Spinal cord (tissue), 10 donors: ENCODE measurements around the gene AKNA. TPM values are rescaled to one million over a fixed set of nuclear protein-coding genes. Genes with fewer than 3 reads are reported as not detected.

Source experiments
- DNase-seq, 6 donors: peaks; one replicate each; pipeline versions ENCODE4 v3.0.0 to v3.0.0-alpha.2; 2013 to 2015; ENCODE audit warnings: low spot score in 6 of 6, low read depth in 4 of 6
- H3K27ac ChIP-seq: one replicate; pipeline ENCODE4 v1.5.1; 2013; ENCODE audit warnings: low read depth, low read length, control low read depth
- H3K27me3 ChIP-seq: one replicate; pipeline ENCODE4 v1.6.1; 2013; ENCODE audit warnings: low read length; ENCODE audit not compliant: control insufficient read depth, insufficient read depth
- H3K36me3 ChIP-seq: one replicate; pipeline ENCODE4 v1.6.1; 2013; ENCODE audit warnings: low read length; ENCODE audit not compliant: control insufficient read depth, insufficient read depth
- H3K4me1 ChIP-seq: one replicate; pipeline ENCODE4 v1.6.1; 2013; ENCODE audit warnings: low read length; ENCODE audit not compliant: control insufficient read depth, insufficient read depth
- H3K4me3 ChIP-seq: one replicate; pipeline ENCODE4 v1.5.1; 2013; ENCODE audit warnings: low read depth, low read length, control low read depth
- H3K9me3 ChIP-seq: one replicate; pipeline ENCODE4 v1.6.1; 2013; ENCODE audit warnings: low read length; ENCODE audit not compliant: control insufficient read depth, insufficient read depth
- WGBS: methylation state at CpG from one replicate; pipeline ENCODE4 v1.1.5; 2013; ENCODE audit warnings: missing lambda C conversion rate; ENCODE audit not compliant: insufficient coverage; 5-methylcytosine and 5-hydroxymethylcytosine counted together
- polyA plus RNA-seq, 2 donors: library from polyadenylated mRNA; unstranded; fragments of 120-200 nt; gene quantifications; one replicate each; pipeline ENCODE4 v1.2.1, GENCODE V29; 2013; ENCODE audit not compliant: insufficient read length in 2 of 2
- total RNA-seq, 2 donors: library from RNA; depleted of rRNA in 1 of 2; stranded (reverse); fragments of 120-200 nt in 1 of 2; fragments of >200 nt in 1 of 2; gene quantifications; one replicate each; pipeline versions ENCODE4 v1.2.3 to v1.2.4, GENCODE V29; 2013 to 2014
- donor health status: healthy.

Gene AKNA
- total and polyA plus RNA-seq, 4 donors: 6.7 to 17.3 (median 14.4) TPM

- H3K4me3 ChIP-seq: no peak overlapping the region
- H3K27ac ChIP-seq: no peak overlapping the region
- peaks cover 19% of the 10 kb centered on the region for H3K4me1 ChIP-seq
- no peaks in the 10 kb centered on the region for H3K9me3 ChIP-seq
- DNase-seq: no peak
- H3K27me3 ChIP-seq: no peaks in the 10 kb centered on the region
- 79% methylated on average over 7 of the region's 7 CpGs for WGBS
- peaks cover 24% of the 10 kb centered on the region for H3K36me3 ChIP-seq
These were observed 20.9 kb upstream of the AKNA start for GRCh38 chr9:114408645-114409044.

- H3K27me3 ChIP-seq: no peaks in the 10 kb centered on the region
- H3K9me3 ChIP-seq: no peaks in the 10 kb centered on the region
- H3K27ac ChIP-seq: no peak overlapping the region
- WGBS: 85% methylated on average over 4 of the region's 5 CpGs
- no peak for DNase-seq
- no peak overlapping the region for H3K4me3 ChIP-seq
- peaks cover 31% of the 10 kb centered on the region for H3K36me3 ChIP-seq
- peaks cover 14% of the 10 kb centered on the region for H3K4me1 ChIP-seq
These were observed 20.1 kb upstream of the AKNA start for GRCh38 chr9:114407889-114408288.

- 92% methylated on average over 13 of the region's 13 CpGs for WGBS
- Histone ChIP-seq H3K27ac (no peak overlapping the region), H3K27me3 (no peaks in the 10 kb centered on the region), H3K9me3 (no peaks in the 10 kb centered on the region), H3K36me3 (peaks cover 43% of the 10 kb centered on the region), H3K4me1 (peaks cover 9% of the 10 kb centered on the region), H3K4me3 (no peak overlapping the region)
- no peak for DNase-seq
These were observed 18.7 kb upstream of the AKNA start for GRCh38 chr9:114406441-114406840.

GRCh38 chr9:114405294-114406034 is 17.7 kb upstream of the AKNA start:
- Histone ChIP-seq H3K4me3 (no peak overlapping the region), H3K27ac (no peak overlapping the region), H3K36me3 (peaks cover 42% of the 10 kb centered on the region), H3K27me3 (no peaks in the 10 kb centered on the region), H3K9me3 (no peaks in the 10 kb centered on the region), H3K4me1 (peaks cover 9% of the 10 kb centered on the region)
- WGBS: 13% methylated on average over 11 of the region's 15 CpGs
- DNase-seq: peak in 5 of 6 donors; percentile 77 to 96 (median 85)

- Histone ChIP-seq H3K9me3 (no peaks in the 10 kb centered on the region), H3K4me1 (peaks cover 9% of the 10 kb centered on the region), H3K27me3 (no peaks in the 10 kb centered on the region), H3K27ac (no peak overlapping the region), H3K4me3 (no peak overlapping the region), H3K36me3 (peaks cover 41% of the 10 kb centered on the region)
- DNase-seq: no peak
- WGBS: 100% methylated on average over 2 of the region's 2 CpGs
These were observed 16.7 kb upstream of the AKNA start for GRCh38 chr9:114404531-114404930.

GRCh38 chr9:114403153-114403756 is 15.5 kb upstream of the AKNA start:
- H3K36me3 ChIP-seq: peaks cover 41% of the 10 kb centered on the region
- H3K27me3 ChIP-seq: no peaks in the 10 kb centered on the region
- DNase-seq: no peak
- no peak overlapping the region for H3K27ac ChIP-seq
- H3K9me3 ChIP-seq: no peaks in the 10 kb centered on the region
- H3K4me3 ChIP-seq: no peak overlapping the region
- H3K4me1 ChIP-seq: peaks cover 14% of the 10 kb centered on the region
- 97% methylated on average over 16 of the region's 16 CpGs for WGBS

GRCh38 chr9:114401344-114401743 is 13.6 kb upstream of the AKNA start:
- Histone ChIP-seq H3K27me3 (no peaks in the 10 kb centered on the region), H3K4me1 (peaks cover 26% of the 10 kb centered on the region), H3K36me3 (peaks cover 34% of the 10 kb centered on the region), H3K4me3 (no peak overlapping the region), H3K9me3 (no peaks in the 10 kb centered on the region), H3K27ac (no peak overlapping the region)
- DNase-seq: no peak
- 82% methylated on average over 5 of the region's 7 CpGs for WGBS

GRCh38 chr9:114400772-114401171 is 13.0 kb upstream of the AKNA start:
- no peak overlapping the region for H3K4me3 ChIP-seq
- no peaks in the 10 kb centered on the region for H3K9me3 ChIP-seq
- peaks cover 22% of the 10 kb centered on the region for H3K4me1 ChIP-seq
- no peak for DNase-seq
- H3K36me3 ChIP-seq: peaks cover 28% of the 10 kb centered on the region
- WGBS: 80% methylated on average over 1 of the region's 2 CpGs
- H3K27me3 ChIP-seq: no peaks in the 10 kb centered on the region
- H3K27ac ChIP-seq: no peak overlapping the region

GRCh38 chr9:114400219-114400618 is 12.4 kb upstream of the AKNA start:
- DNase-seq: no peak
- no peak overlapping the region for H3K4me3 ChIP-seq
- H3K36me3 ChIP-seq: peaks cover 24% of the 10 kb centered on the region
- H3K27ac ChIP-seq: no peak overlapping the region
- no peaks in the 10 kb centered on the region for H3K27me3 ChIP-seq
- H3K4me1 ChIP-seq: peaks cover 24% of the 10 kb centered on the region
- H3K9me3 ChIP-seq: no peaks in the 10 kb centered on the region
- no CpG with 5 or more reads among the region's 1 CpG for WGBS

GRCh38 chr9:114399381-114399780 is 11.6 kb upstream of the AKNA start:
- no peak overlapping the region for H3K4me3 ChIP-seq
- no peaks in the 10 kb centered on the region for H3K27me3 ChIP-seq
- WGBS: 83% methylated on average over 2 of the region's 4 CpGs
- no peaks in the 10 kb centered on the region for H3K9me3 ChIP-seq
- peaks cover 32% of the 10 kb centered on the region for H3K4me1 ChIP-seq
- no peak overlapping the region for H3K27ac ChIP-seq
- H3K36me3 ChIP-seq: peaks cover 24% of the 10 kb centered on the region
- no peak for DNase-seq
